Omental fat pad (tissue), 4 donors: ENCODE data around the gene MAPK12. TPM values are rescaled to one million over a fixed set of nuclear protein-coding genes. Genes with fewer than 3 reads are reported as not detected.
A peak's percentile ranks its signal among the peaks of the same experiment; 100 is the strongest.

Experiments used
- ATAC-seq: fragments of 150-250 bp; one replicate; pipeline ENCODE4 v1.9.1; 2016; ENCODE audit warnings: mild to moderate bottlenecking, moderate library complexity; ENCODE audit not compliant: low FRiP score
- DNase-seq: peaks from one replicate; pipeline ENCODE4 v3.0.0-alpha.2; 2019; ENCODE audit warnings: low spot score
- total RNA-seq, 4 donors: library from RNA; depleted of rRNA; stranded (reverse); fragments of >200 nt; gene quantifications; one replicate each; pipeline ENCODE4 v1.1.0, GENCODE V29; 2016
- TF ChIP-seq, protein P1 (sequence below), 3 donors: fragments of 450-650 bp; IDR thresholded peaks; one replicate each; pipeline ENCODE4 v1.5.1; 2016 to 2017; ENCODE audit warnings: antibody characterized with exemption in 3 of 3, mild to moderate bottlenecking in 3 of 3, moderate library complexity in 2 of 3

Gene MAPK12
- total RNA-seq, 4 donors from 2014 or later = 7.9 to 31.1 (median 17.8) TPM

DNA sequence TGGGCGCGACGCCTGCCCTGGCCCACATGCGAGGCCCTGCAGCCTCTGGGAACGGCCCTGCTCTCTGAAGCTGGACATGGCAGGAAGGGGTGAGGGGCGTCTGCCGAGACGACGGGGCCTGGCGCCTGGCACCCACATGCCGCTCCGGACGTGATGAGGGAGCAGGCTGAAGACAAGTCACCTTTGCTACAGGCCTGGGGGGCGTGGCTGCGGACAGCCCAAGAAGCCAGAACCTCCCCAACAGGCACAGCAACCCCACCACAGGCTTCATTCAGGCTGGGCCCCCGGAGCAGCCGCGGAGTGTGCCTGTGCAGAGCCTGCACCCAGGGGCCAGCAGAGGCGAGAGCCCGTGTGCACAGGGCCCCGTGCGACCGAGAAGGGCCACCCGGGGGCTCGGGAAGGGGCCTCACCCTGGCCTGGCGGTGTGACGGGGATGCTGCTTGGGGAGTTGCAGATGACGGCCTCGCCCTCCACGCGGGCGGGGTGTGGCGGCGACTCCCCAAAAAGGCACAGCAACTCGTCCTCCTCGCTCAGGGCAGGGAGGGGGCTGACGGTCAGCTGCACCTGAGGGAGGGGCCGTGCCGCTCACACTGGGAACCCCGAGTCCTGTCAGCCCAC is 25.3 kb upstream of the MAPK12 start:
- DNase-seq = no peak
- TF ChIP-seq, protein P1, sequence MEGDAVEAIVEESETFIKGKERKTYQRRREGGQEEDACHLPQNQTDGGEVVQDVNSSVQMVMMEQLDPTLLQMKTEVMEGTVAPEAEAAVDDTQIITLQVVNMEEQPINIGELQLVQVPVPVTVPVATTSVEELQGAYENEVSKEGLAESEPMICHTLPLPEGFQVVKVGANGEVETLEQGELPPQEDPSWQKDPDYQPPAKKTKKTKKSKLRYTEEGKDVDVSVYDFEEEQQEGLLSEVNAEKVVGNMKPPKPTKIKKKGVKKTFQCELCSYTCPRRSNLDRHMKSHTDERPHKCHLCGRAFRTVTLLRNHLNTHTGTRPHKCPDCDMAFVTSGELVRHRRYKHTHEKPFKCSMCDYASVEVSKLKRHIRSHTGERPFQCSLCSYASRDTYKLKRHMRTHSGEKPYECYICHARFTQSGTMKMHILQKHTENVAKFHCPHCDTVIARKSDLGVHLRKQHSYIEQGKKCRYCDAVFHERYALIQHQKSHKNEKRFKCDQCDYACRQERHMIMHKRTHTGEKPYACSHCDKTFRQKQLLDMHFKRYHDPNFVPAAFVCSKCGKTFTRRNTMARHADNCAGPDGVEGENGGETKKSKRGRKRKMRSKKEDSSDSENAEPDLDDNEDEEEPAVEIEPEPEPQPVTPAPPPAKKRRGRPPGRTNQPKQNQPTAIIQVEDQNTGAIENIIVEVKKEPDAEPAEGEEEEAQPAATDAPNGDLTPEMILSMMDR (IDR thresholded peaks at IDR 0.05) = no peak
- no peak for ATAC-seq

DNA sequence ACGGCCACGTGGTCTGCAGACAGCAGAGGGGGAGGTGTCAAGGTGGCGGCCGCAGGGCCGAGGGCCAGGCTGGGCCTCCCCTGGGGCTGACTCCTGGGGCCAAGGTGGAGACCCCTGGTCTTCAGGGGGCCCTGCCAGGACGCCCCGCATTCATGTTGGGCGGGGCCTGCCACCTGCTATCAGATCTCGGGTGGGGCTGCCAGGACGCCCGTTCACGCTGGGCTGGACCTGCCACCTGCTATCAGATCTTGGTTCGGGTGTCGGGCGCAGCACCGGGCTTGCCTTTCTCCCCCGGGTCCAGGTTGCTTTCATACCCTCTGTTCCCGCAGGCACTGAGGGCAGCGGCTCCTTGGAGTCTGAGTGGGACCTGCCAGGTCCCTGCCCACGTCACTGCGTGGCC is 24.8 kb upstream of the MAPK12 start:
- ATAC-seq (no peak), DNase-seq (no peak)
- TF ChIP-seq, protein P1 (IDR thresholded peaks at IDR 0.05) = no peak

DNA sequence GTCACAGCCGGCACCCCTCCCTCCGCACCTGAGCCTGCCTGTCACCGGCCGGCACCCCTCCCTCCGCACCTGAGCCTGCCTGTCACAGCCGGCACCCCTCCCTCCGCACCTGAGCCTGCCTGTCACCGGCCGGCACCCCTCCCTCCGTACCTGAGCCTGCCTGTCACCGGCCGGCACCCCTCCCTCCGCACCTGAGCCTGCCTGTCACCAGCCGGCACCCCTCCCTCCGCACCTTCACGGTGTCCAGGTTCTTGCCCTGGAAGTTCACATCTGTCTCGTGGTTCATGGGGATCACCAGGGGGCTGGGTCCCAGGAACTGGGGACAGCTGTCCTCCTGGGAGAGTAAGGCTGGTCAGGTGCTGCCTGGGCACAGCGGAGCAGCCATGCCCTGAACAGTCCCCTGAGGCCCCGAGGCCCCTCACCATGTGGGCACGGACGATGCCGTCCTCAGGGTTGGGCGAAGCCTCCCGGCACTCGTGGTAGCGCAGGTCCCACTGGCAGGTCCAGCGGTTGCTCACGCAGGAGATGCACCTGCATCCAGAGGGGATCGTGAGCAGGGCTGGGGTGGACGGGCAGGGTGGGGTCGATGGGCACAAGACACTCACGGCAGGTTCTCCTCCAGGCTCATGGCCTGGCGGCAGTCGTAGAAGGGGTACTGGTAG is 24.2 kb upstream of the MAPK12 start:
- DNase-seq (no peak), ATAC-seq (no peak)
- TF ChIP-seq, protein P1 (IDR thresholded peaks at IDR 0.05) = no peak

DNA sequence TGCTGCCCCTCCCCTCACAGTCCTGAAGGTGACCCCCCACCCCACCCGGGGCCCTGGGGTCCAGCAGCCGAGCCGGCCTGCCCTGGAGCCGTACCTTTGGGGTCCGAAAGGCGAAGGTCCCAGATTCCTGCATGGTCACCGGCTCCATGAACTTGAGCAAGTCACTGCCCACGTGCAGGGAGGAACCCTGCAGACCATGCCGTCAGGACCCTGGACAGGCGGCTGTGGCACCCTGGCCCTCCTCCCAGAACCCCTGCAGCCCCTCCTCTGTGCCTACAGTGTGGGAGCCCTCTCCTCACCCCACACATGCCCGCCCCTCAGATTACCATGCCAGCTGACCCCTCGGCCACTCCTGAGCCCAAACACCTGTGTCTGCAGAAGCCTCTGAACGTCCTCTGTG is 23.0 kb upstream of the MAPK12 start:
- TF ChIP-seq, protein P1 (IDR thresholded peaks at IDR 0.05) = no peak
- DNase-seq (no peak), ATAC-seq (no peak)

DNA sequence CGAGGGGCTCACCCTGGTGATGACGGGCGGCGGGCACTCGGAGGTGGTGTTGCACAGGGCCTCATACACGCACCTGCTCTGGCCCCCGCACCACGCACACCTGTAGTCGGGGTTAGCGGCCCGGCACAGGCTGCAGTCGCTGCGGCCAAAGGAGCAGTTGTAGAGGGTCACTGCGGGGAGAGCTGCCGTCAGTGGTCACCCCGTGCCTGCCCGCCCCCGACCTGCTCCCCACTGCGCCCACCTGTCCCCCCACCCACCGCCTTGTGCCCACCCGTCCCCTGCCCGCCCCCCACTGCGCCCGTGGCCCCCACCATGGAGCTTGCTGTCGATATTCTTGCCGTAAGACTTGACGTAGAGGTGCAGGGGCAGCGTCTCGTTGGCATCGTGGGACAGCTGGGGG is 22.3 kb upstream of the MAPK12 start:
- DNase-seq (no peak), ATAC-seq (no peak)
- TF ChIP-seq, protein P1 (IDR thresholded peaks at IDR 0.05) = no peak

DNA sequence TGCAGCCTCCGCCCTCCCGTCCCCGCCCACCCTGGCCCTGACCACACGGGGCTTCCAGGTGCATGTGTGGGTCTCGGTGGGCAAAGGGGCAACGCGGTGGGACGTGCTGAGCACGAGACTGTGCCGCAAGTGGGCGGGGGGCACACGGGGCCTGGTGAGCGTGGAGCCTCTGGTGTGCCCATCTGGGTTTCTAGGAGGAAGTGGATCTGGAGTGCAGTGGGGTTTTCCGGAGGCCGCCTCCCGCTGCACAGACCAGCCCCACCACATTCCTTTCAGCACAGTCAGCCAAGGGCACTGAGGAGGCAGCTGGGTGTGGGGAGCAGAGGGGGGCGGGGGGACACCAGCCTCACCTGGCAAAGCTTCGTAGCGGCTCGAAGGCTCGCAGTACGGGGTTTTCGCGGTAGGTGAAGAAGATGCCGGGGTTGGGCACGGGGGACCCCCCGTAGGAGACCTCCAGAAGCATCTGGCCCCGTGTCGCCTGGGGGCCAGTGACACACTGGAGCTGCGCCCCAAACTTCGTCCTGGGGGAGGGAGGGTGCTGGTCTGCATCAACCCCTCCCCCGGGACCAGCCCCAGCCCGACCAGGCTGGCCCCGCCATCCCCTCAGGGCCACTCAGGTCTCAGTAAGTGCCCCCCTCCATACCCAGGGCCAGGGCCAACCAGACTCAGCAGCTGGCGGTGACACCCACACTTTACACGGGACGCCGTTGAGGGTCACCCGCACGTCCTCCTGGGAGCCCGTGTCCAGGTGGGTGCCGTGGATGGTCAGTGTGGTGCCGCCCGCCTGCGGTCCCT is 21.1 kb upstream of the MAPK12 start:
- TF ChIP-seq, protein P1 (IDR thresholded peaks at IDR 0.05) = no peak
- DNase-seq (no peak), ATAC-seq (peak; percentile 71)
